ENCODE data around the gene MYRFL.

Gene MYRFL

DNA sequence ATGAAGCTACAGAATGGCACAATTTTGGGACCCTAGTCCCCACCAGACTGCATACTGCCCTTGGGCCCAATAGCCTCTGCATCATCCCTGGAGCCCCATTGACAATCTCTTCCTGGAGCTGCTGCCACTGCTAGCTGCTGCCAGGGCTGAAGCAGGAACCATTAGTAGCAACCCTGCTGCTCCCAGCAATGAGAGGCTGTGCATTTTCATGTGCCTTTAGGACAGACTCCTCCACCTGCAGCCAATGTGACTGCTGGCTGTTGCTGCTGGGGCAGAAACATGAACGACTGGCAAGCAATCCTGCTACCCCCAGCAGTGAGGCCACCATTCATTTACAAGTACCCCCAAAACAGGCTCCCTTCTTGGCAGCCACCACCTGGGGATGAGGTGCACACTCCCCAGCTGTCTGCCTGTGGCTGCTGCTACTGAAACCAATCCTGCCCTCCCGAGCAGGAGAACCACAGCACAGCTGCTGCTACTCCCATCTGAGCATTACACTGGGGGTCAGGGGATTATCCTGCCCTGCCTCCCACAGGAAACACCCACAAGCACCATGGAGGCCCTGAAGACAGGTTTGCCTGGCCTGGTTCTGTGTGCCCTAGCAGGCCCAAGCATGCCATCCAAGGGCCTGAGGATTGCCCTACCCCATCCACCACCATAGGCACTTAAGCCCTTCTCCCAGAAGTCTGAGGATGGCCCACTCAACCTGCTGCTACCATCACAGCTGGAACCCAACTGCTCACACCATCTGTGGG is 181.0 kb downstream of the MYRFL start:
- TF ChIP-seq GATA1 (IDR thresholded peaks at IDR 0.05; ENCODE audit: low read depth, low read length), result no peak
- no peak for TF ChIP-seq POLR2A (IDR thresholded peaks at IDR 0.05; ENCODE audit: low read length)
- no peak for DNase-seq

DNA sequence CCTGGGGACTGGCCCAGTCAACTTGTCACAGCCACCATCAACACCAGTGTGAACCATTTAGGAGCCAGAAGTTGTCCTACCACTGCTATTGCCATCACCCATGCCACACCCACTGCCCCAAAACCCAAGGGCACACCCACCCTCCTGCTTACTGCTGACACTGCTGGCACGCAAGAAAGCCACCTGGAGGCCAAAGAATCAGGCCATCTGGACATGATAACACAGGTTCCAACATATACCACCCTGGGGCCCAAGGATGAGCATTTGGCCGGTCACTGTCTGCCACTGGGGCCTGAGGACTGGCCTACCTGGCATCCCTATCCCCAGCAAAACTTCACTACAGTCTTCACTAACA is 181.6 kb downstream of the MYRFL start:
- TF ChIP-seq POLR2A (IDR thresholded peaks at IDR 0.05; ENCODE audit: low read length) (no peak), GATA1 (IDR thresholded peaks at IDR 0.05; ENCODE audit: low read depth, low read length) (no peak)
- DNase-seq, result no peak

DNA sequence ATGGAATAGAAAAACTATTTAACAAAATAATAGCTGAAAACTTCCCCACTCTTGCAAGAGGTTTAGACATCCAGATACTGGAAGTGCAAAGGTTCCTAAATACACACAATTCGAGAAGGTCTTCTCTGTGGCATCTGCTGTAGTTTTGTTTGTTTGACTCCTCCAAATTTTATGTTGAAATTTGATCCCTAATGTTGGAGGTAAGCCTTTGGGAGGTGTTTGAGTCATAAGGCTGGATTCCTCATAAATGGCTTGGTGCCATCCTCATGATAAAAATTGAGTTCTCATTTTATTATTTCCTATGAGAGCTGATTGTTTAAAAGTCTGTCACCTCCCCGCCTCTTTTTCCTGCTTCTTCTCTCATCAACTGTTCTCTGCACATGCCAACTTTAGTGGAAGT is 182.7 kb downstream of the MYRFL start:
- TF ChIP-seq POLR2A (IDR thresholded peaks at IDR 0.05; ENCODE audit: low read length) (no peak), GATA1 (IDR thresholded peaks at IDR 0.05; ENCODE audit: low read depth, low read length) (no peak)
- no peak for DNase-seq
